Ecto neural progenitor cell (in vitro differentiated cells): ENCODE data around the gene LRRC3B.
"Not testable (repeated sequence)": the region's sequence is repeated elsewhere in the genome, so short reads cannot be mapped to it uniquely, and the experiment has no call there.

ENCODE experiments used
- DNase-seq: peaks from one replicate; pipeline ENCODE4 v3.0.0-alpha.2; 2018; ENCODE audit warnings: low spot score

LRRC3B gene, protein sequence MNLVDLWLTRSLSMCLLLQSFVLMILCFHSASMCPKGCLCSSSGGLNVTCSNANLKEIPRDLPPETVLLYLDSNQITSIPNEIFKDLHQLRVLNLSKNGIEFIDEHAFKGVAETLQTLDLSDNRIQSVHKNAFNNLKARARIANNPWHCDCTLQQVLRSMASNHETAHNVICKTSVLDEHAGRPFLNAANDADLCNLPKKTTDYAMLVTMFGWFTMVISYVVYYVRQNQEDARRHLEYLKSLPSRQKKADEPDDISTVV

DNA sequence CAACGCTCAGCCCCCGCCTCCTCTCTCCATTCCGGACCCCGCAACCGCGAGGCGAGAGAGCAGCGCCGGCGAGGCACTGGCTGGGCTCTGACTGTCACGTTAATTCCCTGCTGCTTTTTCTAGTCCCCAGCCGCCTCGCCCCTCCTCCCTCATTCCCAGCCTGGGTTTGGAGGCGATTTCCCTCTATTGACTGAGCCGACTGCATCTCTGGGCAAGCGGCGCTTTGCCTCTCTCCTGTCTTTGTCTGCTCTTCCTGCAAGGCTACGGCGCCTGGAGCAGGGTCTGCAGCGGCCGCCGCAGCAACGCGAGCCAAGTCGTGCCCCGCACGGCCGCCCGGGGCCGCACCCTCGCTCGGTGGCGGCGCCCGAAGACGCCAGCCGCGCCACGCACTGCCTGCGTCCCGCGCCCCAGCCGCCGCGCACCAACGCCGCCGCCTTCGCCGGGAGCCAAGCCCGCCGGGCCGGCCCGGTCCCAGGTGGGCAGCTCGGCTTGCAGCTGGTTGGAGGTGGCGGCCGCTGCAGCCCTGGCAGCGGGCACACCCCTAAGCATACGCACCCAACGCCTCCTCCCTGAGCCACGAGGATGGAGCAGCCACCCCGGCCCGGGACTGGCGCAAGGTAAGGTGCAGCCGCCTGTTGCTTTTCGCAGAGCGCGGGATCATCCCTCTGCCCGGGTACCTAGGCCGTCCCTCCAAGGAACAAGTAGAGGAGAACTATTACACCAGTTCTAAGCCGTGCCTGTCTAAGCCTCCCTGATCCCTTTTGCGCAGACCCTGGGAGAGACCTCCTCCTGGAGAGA lies at the start of gene LRRC3B:
Gene LRRC3B, plus strand, starts transcription at position 152 of the 798 bp plus-strand sequence. CDS start 86,901 bp downstream, outside the sequence.
- peak; percentile 83 for DNase-seq

DNA sequence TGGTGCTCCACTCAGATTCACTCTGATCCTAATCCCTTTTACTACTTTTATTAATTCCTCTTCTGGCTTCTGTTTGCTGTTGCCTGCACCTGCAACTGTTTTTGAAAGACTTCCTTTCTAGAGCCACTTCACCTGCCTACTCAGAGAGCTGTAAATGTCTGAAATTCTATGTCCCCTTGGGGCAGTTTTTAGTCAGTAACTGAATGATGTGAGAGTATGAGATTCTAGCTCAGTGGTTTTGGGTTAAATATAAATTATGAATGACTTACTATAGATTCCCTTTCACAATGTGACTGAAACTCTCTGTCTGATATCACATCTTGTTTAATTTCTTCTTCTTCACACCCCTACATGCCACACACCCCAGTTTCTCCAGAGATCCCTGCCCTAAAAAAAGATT lies 47.8 kb upstream of the LRRC3B start:
- no peak for DNase-seq

DNA sequence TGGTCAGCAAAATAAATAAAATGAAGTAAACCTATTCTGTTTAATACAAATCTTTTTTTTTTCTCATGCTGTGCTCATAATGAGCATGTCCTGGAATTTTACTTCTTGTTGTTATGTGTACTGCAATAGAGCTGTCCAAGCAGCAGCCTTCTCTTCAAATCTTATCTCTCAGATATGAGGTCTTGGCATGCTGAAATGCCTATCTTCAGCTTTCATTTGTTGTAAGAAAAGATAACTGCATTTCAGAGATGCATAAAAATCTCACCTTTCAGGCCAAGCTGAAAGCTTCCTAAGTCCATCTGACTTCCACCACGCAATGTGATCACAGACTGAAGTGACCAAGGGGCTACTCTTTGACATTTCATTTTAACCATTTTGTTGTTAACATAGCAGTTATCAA lies 43.5 kb upstream of the LRRC3B start:
- no peak for DNase-seq

DNA sequence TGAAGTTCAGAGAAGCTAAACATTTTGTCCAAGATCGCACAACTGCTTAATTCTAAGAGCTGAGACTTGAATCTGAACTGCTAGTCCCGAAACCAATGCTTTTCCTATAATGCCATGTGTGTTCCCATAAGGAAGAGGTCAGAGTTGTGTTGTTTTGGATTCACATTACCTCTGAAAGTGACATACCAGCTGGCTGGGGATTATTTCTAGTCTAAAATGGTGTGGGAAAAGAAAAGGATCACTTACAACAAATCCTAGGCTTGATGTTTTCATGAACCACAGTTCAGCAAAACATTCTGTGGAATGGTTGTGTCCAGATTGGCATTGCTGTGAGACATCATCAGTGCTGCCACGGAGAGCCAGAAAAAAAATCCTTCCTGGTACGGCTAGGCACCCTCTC lies 35.0 kb upstream of the LRRC3B start:
- no peak for DNase-seq

DNA sequence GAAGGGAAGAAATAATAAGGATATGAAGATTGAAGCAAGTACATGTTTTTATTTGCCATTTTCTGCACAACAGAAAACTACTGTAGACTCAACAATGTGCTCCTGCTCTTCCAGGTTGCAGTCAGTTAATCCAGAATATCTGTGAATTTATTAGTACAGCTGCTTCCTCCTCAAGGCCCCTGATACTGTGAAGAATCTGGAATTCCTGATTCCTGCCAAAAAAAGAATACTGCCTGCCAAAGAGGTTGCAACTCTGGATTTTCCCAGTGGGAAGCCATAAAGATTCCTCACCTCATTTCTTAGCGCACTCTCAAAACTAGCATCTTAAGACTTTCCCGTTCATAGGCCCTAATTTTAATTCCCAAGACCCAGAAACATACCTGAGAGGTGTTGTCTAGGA lies 33.6 kb upstream of the LRRC3B start:
- no peak for DNase-seq

DNA sequence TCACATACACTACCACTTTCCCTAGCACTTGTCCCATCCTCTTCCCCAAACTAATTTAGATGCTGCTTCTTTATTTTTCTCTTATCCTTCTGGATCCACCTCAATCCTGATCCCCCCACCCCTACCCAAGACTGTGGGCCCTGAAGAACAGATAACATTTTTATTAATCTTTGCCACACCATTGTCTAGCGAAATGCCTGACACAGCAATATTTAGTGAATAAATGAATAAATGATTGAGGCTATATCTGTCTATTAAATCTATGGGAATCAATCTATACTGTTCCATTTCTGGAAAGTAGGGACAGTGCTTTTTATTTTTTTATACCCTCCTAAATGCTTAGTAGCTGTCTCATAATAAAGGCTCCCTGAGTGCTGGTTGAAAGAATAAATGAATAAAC lies 32.9 kb upstream of the LRRC3B start:
- DNase-seq, result no peak

DNA sequence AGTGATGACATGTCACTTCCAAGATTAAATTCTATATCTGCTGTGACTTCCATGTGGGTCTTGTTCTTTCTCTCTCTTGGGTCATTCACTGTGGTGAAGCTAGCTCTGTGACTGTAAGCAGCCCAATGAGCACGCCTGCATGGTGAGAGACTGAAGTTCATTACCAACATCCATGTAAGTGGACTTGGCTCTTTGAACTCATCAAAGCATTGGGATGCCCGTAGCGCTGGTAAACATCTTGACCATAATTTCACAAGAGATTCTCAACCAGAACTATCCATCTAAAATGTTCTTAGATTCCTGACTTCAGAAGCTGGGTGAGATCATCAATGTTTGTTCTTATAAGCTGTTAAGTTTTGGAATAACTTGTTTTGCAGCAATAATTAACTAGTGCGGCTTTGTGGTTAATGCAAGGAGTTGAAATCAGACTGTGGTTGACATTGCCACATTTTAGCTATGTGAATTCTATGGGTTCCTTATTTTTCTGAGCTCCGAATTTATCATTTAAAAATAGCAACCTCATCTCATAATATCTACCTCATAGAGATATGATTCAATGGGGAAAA lies 31.6 kb upstream of the LRRC3B start:
- DNase-seq, result no peak

DNA sequence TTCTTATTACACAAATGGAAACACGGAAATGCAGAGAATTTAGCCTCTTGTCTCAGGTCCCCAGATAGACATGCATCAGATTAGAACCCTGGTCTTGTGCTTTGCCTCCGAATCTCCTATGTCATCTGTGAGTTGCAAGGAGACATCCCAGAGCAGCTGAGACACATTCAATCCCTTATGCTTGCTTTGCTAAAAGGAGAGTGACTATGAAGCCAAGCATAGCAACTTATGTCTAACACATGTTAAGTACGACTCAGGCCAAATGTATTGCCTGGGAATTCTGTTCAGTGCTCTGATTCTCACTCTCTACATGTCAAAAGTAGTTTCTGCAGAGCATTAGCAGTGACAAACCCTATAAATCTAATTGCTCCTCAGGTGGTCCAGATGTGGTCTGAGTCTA lies 30.6 kb upstream of the LRRC3B start:
- no peak for DNase-seq

DNA sequence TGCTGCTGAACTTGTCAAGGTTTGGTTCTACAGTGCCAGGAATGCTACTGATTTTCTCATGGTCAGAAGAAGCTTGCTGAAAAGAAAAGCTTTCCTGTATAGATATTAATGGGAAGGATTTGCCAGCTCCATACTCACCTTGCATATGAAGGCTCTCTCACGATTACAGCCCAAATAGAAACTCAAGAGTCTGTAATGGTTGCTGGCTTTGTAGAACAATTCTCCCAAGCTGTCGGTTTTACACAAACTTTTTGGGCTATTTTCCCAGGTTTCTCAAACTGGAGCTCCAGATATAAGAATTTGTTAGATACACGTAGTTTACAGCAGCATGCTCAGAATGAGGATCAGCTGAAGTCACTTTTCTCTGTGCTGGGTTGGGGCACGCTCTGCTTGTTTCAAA lies 30.1 kb upstream of the LRRC3B start:
- no peak for DNase-seq

DNA sequence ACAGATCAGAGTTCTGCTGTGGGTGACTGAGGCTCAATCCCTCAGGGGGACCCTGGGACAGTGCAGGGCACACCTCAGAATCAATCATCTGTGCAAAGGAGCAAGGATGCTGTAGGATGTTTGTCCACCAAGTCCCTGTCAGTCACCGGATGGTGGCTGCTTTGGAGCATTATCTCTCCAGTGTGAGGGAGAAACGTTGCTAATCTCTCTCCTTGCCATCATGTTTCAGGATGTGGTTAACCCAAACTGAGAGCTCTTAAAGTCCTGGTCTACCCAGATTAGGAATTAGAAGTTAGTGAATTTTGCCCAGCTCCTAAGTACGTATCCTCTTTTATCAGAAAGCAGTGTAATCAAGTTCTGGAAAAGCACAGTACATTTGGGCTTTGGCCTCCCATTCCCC lies 26.2 kb upstream of the LRRC3B start:
- DNase-seq, result no peak

DNA sequence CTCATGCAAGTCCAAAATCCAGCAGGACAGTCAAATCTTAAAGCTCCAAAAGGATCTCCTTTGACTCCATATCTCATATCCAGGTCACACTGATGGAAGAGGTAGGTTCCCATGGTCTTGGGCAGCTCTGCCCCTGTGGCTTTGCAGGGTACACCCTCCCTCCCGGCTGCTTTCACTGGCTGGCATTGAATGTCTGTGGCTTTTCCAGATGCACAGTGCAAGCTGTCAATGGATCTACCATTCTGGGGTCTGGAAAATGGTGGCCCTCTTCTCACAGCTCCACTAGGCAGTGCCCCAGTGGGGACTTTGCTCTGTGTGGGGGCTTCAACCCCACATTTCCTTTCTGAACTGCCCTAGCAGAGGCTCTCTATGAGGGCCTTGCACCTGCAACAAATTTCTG lies 19.3 kb upstream of the LRRC3B start:
- not testable (repeated sequence) for DNase-seq

DNA sequence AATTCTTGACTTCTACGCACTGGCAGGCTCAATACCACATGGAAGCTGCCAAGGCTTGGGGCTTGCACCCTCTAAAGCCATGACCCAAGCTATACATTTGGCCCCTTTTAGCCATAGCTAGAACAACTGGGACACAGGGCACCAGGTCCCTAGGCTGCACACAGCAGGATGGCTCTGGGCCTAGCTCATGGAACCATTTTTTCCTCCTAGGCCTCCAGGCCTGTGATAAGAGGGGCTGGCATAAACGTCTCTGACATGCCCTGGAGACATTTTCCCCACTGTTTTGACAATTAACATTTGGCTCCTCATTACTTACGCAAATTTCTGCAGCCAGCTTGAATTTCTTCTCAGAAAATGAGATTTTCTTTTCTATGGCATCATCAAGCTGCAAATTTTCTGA lies 18.8 kb upstream of the LRRC3B start:
- not testable (repeated sequence) for DNase-seq

DNA sequence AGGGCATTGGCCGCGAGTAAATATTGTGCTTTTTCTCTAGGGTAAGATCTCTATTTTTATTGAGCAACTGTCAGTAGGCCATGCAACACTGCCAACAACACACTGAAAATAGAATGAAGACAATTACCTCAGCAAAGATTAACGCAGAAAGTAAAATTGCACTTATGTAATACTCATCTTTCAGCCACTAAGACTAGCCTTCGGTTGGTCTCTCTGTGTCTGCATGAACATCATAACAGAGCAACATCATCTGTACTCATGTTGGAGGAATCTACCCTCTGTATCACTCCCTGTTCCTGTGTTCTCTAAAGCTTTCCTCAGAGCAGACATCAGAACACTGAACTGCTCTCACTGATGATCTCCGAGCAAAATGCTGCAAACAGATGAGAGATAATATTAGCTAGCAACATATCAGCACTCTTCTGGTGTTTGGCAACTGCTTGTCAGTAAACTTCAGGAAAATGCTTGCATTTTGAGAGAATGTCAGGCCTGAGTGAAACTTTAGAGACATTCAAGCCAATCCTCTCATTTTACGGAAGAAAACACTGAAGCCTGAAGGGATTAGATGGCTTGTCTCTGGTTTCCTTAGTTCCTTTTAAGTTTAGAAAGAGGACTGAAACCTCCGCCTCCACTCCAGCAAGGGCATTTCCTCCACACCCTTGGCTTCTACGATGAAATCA lies 8.4 kb upstream of the LRRC3B start:
- DNase-seq, result no peak

DNA sequence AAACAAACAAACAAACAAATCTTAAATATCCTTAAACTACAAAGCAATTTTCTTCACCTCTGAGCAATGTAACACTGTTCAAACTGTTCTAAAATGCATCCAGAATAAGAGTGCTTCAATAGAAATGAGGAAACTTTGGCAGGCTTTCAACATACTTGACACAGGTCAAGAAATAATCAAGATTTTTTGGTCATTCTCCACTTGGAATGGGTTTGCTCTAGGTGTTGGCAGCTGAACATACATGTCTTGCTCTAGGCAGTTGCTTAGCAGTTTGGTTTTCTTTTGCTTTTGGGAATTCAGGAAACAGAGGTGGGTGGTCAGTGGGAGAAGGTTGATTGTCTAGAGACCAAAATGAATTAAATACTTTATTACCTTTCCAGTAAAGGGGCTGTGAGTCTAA lies 1.4 kb upstream of the LRRC3B start:
- DNase-seq, result no peak

DNA sequence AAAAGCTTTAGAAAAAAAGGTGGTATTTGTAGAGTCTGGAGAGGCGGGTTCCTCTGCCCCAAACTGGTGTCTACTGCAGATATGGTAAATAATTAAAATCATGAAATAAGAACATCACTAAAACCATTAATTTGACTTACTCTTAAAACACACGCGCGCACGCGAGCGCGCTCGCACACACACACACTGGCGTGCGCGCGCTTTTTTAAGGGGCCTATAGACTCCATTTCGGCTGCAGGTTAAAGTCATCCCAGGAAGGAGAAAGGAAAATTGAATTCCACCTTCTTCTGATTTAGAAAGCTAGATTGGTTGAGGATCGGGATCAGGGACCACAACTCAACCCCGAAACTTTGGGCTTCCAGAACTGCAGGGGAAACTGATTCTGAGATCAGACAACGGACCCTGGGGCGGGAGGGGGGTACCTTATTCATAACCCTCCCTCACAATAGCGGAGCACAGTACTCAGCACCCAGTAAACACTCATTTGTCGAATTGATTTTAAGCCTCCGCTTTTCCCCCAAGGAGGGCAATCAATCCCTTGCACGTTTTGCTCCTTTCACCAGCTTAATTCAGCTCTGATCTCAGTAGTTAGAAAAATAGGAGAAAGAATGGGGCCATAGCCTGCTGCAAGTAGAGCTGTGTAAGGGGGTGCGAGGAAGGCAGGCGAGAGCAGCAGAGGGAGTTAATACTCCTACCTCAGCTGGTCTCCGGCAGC lies 509 bp upstream of the LRRC3B start:
- DNase-seq, result no peak

DNA sequence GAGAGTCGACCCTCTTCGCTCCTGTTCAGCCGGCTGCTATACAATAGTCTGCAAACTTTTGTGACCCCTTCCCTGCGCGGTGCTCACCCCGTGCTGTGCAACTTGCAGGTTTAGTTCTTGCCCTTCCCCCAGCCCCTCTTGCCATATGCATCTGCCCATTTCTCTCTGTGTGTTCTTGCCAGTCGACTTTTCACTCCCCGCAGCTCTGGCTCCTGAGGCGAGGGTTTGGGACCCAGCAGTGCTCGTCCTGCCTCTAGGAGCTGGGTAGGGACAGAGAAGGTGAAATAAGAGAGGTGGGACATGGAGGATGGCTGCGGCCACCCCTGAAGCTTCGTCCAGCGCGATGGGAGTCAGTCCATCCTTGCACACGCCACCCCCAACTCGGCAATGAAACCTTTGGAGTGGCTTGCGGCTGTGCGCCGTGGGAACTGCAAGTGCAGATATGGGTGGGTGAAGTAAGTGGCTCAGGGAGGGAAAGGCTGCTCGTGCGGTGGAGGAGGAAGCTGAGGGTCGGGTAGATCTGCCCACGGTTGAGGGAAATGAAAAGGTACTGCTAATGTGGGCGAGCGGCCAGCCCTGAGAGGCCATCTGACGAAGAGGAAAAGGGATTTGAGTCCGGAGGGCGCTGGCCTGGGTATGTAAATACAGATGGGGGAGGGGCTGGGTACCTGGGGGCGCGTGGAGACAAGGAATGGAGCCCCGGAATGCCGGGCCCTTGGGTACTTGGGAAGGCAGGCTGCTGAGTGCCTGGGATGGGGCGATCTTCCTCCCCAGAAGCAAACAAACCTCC lies 1.0 kb downstream of the LRRC3B start:
- peak; percentile 59 for DNase-seq

DNA sequence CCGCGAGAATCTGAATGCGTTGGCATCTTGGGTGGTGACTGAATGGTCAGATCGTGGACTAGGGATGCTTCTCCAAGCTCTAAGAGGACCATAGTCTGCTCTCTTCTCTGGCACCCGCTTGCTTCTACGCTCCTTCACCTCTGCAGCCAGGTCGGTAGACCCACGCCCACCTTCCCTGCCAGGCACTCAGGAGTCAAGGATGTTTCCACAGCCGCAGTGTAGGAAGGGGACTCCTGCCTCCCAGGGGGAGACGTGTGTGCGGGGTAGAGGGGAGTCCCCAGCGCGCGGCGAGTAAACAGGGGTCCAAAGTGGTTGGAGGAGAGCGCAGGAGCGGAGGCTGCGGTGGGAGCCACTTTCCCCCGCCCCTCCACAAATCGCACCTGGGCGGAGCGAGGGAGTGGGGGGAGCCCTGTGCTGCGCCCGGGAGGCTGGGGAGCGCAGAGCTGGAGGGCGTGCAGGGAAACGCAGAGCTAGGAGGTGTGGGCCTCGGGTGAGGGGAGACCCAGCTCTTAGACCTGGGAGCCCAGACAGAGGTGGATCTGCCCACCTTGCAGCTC lies 1.7 kb downstream of the LRRC3B start:
- DNase-seq, result peak; percentile 57

DNA sequence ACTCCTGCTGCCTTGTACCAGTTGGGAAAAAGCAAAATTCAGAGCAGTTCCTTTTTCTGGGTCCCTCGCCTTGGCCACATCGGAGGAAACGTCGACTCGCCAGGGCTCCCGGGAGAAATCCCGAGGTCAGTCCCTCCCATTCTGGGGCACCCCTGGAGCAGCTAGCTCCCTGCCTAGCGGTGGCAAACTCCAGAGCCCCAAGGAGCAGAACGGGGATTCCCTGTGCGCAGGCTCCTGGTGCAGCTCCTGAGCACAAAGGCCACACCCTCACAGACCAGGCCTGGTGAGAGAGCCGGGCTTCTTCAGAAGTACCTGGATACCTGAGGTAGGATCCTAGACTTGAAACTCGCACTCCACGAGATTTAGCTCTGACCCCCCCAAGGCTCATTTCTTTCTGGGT lies 2.6 kb downstream of the LRRC3B start:
- DNase-seq, result no peak

DNA sequence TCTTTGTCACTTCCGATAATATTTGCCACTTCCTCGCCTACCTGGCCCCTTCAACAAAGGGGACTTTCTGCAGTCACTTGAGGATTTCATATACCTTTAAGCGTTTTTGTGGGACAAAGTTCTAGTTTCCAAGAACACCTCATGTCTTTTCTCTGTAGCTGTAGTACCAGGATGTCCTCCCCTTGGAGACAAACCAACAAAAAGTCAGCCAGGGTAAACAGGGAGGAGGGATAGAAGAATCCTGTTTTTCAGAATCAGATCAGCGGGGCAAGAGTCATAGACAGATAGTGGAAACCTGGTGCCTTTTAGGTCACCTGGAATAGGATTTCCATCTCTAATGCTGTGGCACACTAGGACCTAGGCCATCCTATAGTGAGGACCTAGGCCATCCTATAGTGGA lies 4.5 kb downstream of the LRRC3B start:
- no peak for DNase-seq

DNA sequence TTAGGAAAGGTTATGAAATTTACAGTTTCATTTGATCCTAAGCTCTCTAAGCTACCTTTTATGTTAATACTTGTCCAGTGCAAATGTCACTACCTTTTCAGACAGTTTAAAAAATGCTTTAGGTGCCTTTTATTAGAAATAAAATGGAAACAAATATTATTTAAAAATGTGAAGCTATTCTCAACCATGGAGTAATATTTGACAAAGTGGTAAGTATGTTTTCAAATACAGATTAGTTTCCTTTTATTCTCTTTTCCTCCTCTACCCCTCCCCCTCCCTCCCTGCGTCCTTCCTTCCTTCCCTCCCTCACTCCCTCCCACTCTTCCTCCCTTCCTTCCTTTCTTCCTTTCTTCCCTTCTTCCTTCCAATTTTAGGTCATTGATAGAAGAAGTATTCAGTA lies 6.3 kb downstream of the LRRC3B start:
- DNase-seq, result no peak
